Ishikawa (cell line): ENCODE results near the gene SLC23A2.

ENCODE experiments used
- CEBPB ChIP-seq: IDR thresholded peaks from 2 replicates; pipeline ENCODE4 v1.6.1; 2012
- CREB1 ChIP-seq: IDR thresholded peaks from 2 replicates; pipeline ENCODE4 v1.6.1; 2012; ENCODE audit warnings: low read depth
- EGR1 ChIP-seq: IDR thresholded peaks from 2 replicates; pipeline ENCODE4 v1.6.1; 2012
- EP300 ChIP-seq: IDR thresholded peaks from 2 replicates; pipeline ENCODE4 v1.6.1; 2012; ENCODE audit warnings: borderline replicate concordance
- FOXM1 ChIP-seq: IDR thresholded peaks from 2 replicates; pipeline ENCODE4 v1.6.1; 2012; ENCODE audit warnings: low read depth, borderline replicate concordance
- NFIC ChIP-seq: IDR thresholded peaks from 2 replicates; pipeline ENCODE4 v1.6.1; 2012
- RAD21 ChIP-seq: IDR thresholded peaks from 2 replicates; pipeline ENCODE4 v1.6.1; 2012; ENCODE audit warnings: low read depth
- REST ChIP-seq: IDR thresholded peaks from 2 replicates; pipeline ENCODE4 v1.6.1; 2012; ENCODE audit warnings: low read depth, mild to moderate bottlenecking
- TAF1 ChIP-seq: IDR thresholded peaks from 2 replicates; pipeline ENCODE4 v1.6.1; 2012; ENCODE audit warnings: low read depth, mild to moderate bottlenecking
- TCF12 ChIP-seq: IDR thresholded peaks from 2 replicates; pipeline ENCODE4 v1.6.1; 2012; ENCODE audit warnings: low read depth
- TEAD4 ChIP-seq: IDR thresholded peaks from 2 replicates; pipeline ENCODE4 v1.6.1; 2012
- YY1 ChIP-seq: IDR thresholded peaks from 2 replicates; pipeline ENCODE4 v1.6.1; 2012; ENCODE audit warnings: low read depth
- ZBTB7A ChIP-seq: IDR thresholded peaks from 2 replicates; pipeline ENCODE4 v1.6.1; 2012; ENCODE audit warnings: low read depth
- TF ChIP-seq, protein P1 (sequence below): IDR thresholded peaks from 2 replicates; pipeline ENCODE4 v1.6.1; 2012
- TF ChIP-seq, protein P2 (sequence below): IDR thresholded peaks from 2 replicates; pipeline ENCODE4 v1.6.1; 2012

SLC23A2 gene

DNA sequence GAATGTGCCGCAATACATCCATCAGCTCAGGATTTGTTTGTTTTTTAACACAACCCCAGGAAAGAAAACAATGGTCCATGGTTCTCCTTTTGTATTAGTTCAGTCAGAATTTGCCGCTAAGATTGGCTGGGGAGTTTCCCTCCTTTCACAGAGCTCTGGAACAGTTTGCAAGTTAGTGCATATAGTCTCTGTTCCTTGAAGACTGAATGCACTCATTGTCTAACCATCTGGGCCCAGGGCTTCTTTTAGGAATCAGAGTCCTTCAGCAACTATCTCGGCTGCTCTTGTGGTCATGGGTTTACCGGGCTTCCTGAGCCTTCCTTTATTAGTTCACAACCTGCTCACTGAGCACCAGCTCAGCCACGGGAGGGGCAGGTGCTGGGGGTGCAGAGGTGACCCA is 121.3 kb downstream of the SLC23A2 start:
- TF ChIP-seq TCF12 = no peak
- TF ChIP-seq NFIC = no peak
- TF ChIP-seq CREB1 = no peak
- TF ChIP-seq ZBTB7A = no peak
- TF ChIP-seq, protein P1, sequence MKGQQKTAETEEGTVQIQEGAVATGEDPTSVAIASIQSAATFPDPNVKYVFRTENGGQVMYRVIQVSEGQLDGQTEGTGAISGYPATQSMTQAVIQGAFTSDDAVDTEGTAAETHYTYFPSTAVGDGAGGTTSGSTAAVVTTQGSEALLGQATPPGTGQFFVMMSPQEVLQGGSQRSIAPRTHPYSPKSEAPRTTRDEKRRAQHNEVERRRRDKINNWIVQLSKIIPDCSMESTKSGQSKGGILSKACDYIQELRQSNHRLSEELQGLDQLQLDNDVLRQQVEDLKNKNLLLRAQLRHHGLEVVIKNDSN = no peak
- TF ChIP-seq RAD21 = no peak
- no peak for TF ChIP-seq TAF1
- TF ChIP-seq CEBPB = no peak
- no peak for TF ChIP-seq TEAD4
- no peak for TF ChIP-seq REST
- no peak for TF ChIP-seq EGR1
- no peak for TF ChIP-seq FOXM1
- TF ChIP-seq, protein P2, sequence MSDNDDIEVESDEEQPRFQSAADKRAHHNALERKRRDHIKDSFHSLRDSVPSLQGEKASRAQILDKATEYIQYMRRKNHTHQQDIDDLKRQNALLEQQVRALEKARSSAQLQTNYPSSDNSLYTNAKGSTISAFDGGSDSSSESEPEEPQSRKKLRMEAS = no peak

- TF ChIP-seq REST = no peak
- no peak for TF ChIP-seq EGR1
- no peak for TF ChIP-seq FOXM1
- TF ChIP-seq TEAD4 = no peak
- no peak for TF ChIP-seq EP300
- TF ChIP-seq TCF12 = no peak
- no peak for TF ChIP-seq NFIC
- no peak for TF ChIP-seq YY1
- TF ChIP-seq RAD21 = no peak
Observed at GRCh38 chr20:4876731-4877130, 124.6 kb downstream of the SLC23A2 start.

DNA sequence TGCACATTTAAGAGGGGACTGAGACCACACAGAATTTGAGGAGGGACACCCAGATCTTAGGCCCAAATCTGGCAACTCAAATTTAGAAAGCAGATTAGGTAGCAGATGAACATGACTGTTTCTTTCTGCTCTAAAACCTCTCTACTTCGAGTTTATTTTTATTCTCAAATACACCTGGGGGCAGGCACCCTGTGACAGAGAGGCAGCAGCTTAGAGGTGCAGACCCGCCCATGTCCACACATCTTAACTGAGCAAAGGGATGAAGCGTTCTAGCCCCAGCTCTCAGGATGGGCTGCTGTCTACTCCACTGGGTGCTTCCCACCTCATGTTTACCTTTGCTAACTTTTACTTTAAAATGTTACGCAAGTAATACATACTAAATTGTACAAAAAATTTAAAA is 125.0 kb downstream of the SLC23A2 start:
- TF ChIP-seq TCF12 (no peak), CEBPB (no peak), TEAD4 (no peak), REST (no peak), ZBTB7A (no peak), FOXM1 (no peak), NFIC (no peak)
- TF ChIP-seq, protein P2 = no peak
- TF ChIP-seq, protein P1 = no peak

DNA sequence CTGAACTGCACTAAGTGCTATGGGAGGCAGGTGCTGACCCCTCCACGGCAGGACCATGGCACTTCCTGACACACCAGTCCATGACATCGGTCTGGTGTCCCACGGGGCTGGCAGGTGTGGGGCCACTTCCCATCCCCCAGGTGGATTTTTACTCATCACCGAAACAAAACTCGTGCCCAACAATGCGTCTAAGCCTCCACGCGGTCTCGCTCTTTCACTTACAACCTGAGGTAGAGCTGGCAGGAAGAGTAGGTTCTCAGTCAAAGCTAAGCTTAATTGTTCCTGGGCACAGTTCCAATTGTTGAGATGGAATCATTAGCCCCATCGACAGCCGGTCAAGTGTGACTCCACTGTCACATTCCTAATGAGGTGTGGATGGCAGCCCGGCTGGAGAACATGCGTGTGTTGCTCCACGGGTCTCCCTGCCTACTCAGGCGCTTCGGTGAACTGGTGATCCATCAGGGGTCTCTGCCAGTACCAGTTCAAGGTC is 125.7 kb downstream of the SLC23A2 start:
- no peak for TF ChIP-seq REST
- TF ChIP-seq TEAD4 = peak; percentile 64
- TF ChIP-seq ZBTB7A = no peak
- TF ChIP-seq TCF12 = peak; percentile 79
- peak; percentile 10; the same call in 1 of the 2 replicates for TF ChIP-seq RAD21
- no peak for TF ChIP-seq YY1
- TF ChIP-seq NFIC = peak; percentile 97
- TF ChIP-seq FOXM1 = no peak
- TF ChIP-seq, protein P1 = no peak
- no peak for TF ChIP-seq CEBPB
- TF ChIP-seq, protein P2 = peak; percentile 73
- no peak for TF ChIP-seq TAF1
- no peak for TF ChIP-seq EGR1
- peak; percentile 65 for TF ChIP-seq EP300
